Natural killer cell treated with Interleukin-12 subunit alpha and Interleukin-12 subunit beta and Interleukin-15 and Interleukin-18, amount 100 ng/mL, for 72 hours (primary cell): ENCODE results near the gene TNFSF9. TPM values are rescaled to one million over a fixed set of nuclear protein-coding genes. Genes with fewer than 3 reads are reported as not detected.
"Not testable (repeated sequence)": the region's sequence is repeated elsewhere in the genome, so short reads cannot be mapped to it uniquely, and the experiment has no call there.

Experiments
- ATAC-seq, 2 donors: fragments of 150-1000 bp; cut with Tn5 transposase in 1 of 2; sonication (Bioruptor Pico), chemical (Tn5 transposase) in 1 of 2; 2 replicates each; pipeline ENCODE4 v1.10.0; 2021
- DNase-seq: peaks from one replicate; pipeline ENCODE4 v3.0.0; 2022; ENCODE audit warnings: low spot score
- H3K27ac Mint-ChIP-seq, 2 donors: 1 replicate in 1 of 2; 2 replicates in 1 of 2; pipeline ENCODE4 v1.8.0; 2022; ENCODE audit warnings: mixed read lengths in 2 of 2, mild to moderate bottlenecking in 1 of 2, moderate library complexity in 1 of 2
- H3K27me3 Mint-ChIP-seq, 2 donors: 1 replicate in 1 of 2; 2 replicates in 1 of 2; pipeline ENCODE4 v1.8.0; 2022; ENCODE audit warnings: mixed read lengths in 2 of 2
- H3K36me3 Mint-ChIP-seq: one replicate; pipeline ENCODE4 v1.8.0; 2022; ENCODE audit warnings: mixed read lengths
- H3K4me1 Mint-ChIP-seq, 2 donors: 1 replicate in 1 of 2; 2 replicates in 1 of 2; pipeline ENCODE4 v1.8.0; 2022; ENCODE audit warnings: low read depth in 2 of 2, mixed read lengths in 2 of 2, mild to moderate bottlenecking in 1 of 2
- H3K4me3 Mint-ChIP-seq: one replicate; pipeline ENCODE4 v1.8.0; 2022; ENCODE audit warnings: mixed read lengths
- H3K9me3 Mint-ChIP-seq: 2 replicates; pipeline ENCODE4 v1.8.0; 2022; ENCODE audit warnings: mixed read lengths
- total RNA-seq, 2 donors: library from RNA; stranded (reverse); gene quantifications; one replicate each; pipeline ENCODE4 v1.2.3, GENCODE V29; 2022

Gene TNFSF9
- total RNA-seq, 2 donors from 2014 or later = 3.4 to 3.8 TPM

DNA sequence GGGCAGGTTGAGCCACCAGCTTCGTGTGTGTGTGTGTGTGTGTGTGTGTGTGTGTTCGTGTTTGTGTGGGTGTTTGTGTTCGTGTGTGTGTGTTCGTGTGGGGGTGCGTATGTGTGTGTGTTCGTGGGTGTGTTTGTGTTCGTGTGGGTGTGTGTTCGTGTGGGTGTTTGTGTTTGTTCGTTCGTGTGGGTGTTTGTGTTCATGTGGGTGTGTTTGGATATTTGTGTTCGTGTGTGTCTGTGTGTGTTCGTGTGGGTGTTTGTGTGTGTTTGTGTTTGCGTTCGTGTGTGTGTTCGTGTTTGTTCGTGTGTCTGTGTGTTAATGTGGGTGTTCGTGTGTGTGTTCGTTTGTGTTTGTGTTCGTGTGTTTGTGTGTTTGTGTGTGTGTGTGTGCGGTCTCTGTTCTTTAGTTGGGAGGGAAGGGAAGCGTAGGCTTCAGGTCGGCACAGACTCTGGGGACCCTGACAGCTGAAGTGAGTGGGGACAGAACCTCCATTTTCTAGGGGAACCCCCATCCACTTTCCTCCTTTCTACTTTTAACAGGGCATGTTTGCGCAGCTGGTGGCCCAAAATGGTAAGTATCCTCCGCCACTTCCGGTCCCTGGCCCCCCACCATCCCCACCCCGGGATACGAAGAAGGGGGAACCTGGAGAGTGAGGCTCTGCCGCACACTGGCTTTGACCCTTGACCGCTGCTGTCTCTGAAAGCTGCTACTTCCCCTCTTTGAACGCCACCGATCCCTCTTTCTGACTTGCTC, 1.6 kb downstream of the TNFSF9 start:
- H3K4me3 Mint-ChIP-seq = peak overlapping the region; percentile 67
- H3K27ac Mint-ChIP-seq = peak overlapping the region in 1 of 2 donors; percentile 0
- no peaks in the 10 kb centered on the region for H3K9me3 Mint-ChIP-seq
- peaks cover 27 to 34% of the 10 kb centered on the region in 2 donors for H3K27me3 Mint-ChIP-seq
- ATAC-seq (no peak), DNase-seq (no peak)
- peaks cover 47% of the 10 kb centered on the region in 2 donors for H3K4me1 Mint-ChIP-seq
- H3K36me3 Mint-ChIP-seq = no peaks in the 10 kb centered on the region

DNA sequence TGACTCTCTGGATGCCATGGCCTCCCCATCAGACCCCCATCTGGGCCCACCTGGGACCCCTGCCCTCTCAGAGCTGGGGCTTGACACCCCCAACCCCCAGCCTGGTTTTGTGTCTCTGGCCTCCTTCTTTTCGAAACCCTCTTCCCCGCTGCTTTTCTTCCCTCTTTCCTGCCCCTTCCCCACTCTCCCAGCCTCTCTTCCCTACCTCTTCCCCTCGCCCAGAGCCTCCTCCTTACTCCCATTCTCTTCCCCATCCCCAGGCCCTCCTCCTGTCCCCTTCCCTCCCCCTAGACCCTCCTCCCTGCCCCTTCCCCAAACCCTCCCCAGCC, 2.1 kb downstream of the TNFSF9 start:
- ATAC-seq (no peak), DNase-seq (no peak)
- Mint-ChIP-seq H3K27me3 (peaks cover 27 to 34% of the 10 kb centered on the region in 2 donors), H3K4me1 (peaks cover 47% of the 10 kb centered on the region in 2 donors), H3K36me3 (no peaks in the 10 kb centered on the region), H3K4me3 (peak overlapping the region; percentile 67), H3K9me3 (no peaks in the 10 kb centered on the region), H3K27ac (no peak overlapping the region)

DNA sequence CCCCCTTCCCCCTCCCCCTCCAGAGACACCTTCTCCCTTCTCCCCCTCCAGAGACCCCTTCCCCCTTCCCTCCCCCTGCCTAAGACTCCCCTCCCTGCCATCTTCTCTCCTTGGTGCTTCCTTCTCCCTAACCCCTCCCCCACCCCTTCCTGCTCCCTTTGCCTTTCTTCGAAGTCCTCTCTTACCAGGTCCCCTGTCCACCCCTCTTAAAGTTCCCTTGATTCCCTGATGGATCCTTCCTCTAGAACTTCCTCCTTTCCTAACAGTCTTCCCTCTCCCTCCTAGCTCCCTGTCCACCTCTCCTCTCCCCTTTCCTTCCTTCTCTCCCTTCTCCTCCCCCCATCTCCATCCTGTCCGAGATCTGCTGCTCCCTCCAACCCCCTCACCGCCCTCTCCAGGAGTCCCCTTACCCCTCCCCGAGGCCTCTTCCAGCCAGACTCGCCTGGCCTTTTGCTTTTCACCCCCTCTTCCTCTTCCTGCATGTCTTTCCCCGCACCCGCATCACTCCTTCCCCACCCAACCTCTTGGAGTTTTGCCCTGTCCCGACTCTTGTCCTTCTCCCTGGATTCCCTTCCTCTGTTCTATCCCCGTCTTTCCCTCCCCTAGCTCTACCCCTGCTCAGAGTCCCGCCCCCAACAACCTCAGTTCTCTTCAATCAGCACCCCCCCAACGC, 3.1 kb downstream of the TNFSF9 start:
- no peak for DNase-seq
- Mint-ChIP-seq H3K36me3 (no peaks in the 10 kb centered on the region), H3K27ac (no peak overlapping the region), H3K4me3 (no peak overlapping the region), H3K9me3 (no peaks in the 10 kb centered on the region), H3K27me3 (peaks cover 27 to 34% of the 10 kb centered on the region in 2 donors), H3K4me1 (peaks cover 47% of the 10 kb centered on the region in 2 donors)
- ATAC-seq = no peak

DNA sequence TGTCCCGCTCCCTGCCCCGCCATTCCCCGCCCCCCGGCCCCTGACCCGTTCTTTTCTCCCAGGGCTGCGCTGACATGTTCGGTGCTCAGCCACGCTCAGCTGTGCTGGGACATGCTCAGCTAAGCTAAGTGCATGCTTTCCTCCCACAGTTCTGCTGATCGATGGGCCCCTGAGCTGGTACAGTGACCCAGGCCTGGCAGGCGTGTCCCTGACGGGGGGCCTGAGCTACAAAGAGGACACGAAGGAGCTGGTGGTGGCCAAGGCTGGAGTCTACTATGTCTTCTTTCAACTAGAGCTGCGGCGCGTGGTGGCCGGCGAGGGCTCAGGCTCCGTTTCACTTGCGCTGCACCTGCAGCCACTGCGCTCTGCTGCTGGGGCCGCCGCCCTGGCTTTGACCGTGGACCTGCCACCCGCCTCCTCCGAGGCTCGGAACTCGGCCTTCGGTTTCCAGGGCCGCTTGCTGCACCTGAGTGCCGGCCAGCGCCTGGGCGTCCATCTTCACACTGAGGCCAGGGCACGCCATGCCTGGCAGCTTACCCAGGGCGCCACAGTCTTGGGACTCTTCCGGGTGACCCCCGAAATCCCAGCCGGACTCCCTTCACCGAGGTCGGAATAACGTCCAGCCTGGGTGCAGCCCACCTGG, 3.7 kb downstream of the TNFSF9 start:
- DNase-seq = no peak
- Mint-ChIP-seq H3K27ac (no peak overlapping the region), H3K9me3 (no peaks in the 10 kb centered on the region), H3K36me3 (no peaks in the 10 kb centered on the region), H3K4me3 (no peak overlapping the region), H3K4me1 (peaks cover 42 to 44% of the 10 kb centered on the region in 2 donors), H3K27me3 (peaks cover 23 to 28% of the 10 kb centered on the region in 2 donors)
- ATAC-seq = no peak

GRCh38 chr19:6535558-6536137, 4.8 kb downstream of the TNFSF9 start:
- H3K4me1 Mint-ChIP-seq = peaks cover 31 to 33% of the 10 kb centered on the region in 2 donors
- peaks cover 12 to 17% of the 10 kb centered on the region in 2 donors for H3K27me3 Mint-ChIP-seq
- no peak for ATAC-seq
- no peak for DNase-seq
- H3K27ac Mint-ChIP-seq = peak overlapping the region; percentile 51 to 58
- no peak overlapping the region for H3K4me3 Mint-ChIP-seq
- no peaks in the 10 kb centered on the region for H3K36me3 Mint-ChIP-seq
- H3K9me3 Mint-ChIP-seq = no peaks in the 10 kb centered on the region

DNA sequence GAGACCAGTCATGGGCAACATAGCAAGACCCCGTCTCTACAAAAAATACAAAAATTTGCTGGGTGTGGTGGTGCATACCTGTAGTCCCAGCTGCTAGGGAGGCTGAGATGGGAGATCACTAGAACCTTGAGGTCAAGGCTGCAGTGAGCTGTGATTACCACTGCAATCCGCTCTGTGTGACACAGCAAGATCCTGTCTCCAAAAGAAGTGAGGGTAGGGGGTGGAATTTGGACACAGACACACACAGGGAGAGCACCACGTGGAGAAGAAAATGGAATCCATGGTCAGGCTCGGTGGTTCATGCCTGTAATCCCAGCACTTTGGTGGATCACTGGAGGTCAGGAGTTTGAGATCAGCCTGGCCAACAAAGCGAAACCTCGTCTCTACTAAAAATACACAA, 8.7 kb downstream of the TNFSF9 start:
- no peaks in the 10 kb centered on the region for H3K27me3 Mint-ChIP-seq
- H3K27ac Mint-ChIP-seq = no peak overlapping the region
- H3K36me3 Mint-ChIP-seq = no peaks in the 10 kb centered on the region
- ATAC-seq (no peak), DNase-seq (no peak)
- no peak overlapping the region for H3K4me3 Mint-ChIP-seq
- H3K4me1 Mint-ChIP-seq = peaks cover 19 to 32% of the 10 kb centered on the region in 2 donors
- H3K9me3 Mint-ChIP-seq = no peaks in the 10 kb centered on the region

DNA sequence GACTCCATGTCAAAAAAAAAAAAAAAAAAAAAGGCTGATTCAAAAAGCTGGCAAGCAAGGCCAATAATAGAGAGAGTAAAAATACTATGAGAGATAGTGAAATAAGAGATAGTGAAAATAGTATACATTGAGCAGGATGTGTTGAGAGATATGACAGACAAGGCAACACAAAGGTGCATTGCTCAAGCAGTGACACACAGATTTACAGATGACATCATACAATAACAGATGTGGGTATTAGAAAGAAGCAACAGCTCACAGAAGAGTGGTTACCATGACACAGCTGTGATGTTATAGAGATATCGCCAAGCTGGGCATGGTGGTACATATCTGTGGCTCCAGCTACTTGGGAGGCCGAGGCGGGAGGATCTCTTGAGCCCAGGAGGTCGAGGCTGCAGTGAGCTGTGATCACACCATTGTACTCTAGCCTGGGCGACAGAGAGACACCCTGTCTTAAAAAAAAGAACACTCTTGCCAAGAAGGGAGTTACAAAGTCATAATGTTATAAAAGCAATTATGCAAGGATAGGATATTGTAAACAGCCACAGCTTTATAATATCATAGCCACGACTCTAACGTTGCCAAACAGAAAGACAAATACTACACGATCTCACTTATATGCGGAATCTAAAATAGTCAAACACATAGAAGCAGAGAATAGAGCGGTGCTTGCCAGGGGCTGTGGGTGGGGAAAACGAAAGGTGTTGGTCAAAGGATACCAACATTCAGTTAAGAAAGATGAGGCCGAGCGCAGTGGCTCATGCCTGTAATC, 10.3 kb downstream of the TNFSF9 start:
- DNase-seq = no peak
- H3K4me1 Mint-ChIP-seq = peaks cover 11 to 26% of the 10 kb centered on the region in 2 donors
- no peak overlapping the region for H3K4me3 Mint-ChIP-seq

DNA sequence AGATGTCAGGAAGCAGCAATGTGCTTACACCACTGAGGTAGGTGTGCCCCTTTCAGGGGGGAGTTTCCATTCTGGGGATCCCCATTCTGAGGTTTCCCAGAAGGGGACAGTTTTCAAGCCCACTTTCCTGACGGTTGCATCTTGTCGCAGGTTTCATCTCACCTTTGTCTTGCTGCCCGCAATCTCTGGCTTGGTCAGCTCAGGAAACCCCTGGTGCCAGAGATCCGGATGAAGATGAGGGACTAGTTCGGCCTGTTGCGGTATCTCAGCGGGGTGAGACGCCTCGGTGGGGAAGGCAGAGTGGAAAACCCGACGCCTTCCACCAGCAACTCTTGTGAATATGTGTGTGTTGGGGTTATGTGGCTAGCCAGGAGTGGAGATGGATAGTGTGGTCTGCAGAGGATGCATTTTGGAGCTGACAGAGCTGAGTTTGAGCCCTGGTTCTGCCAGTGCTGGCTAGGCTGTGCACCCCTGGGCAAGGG, 13.1 kb downstream of the TNFSF9 start:
- Mint-ChIP-seq H3K27ac (peak overlapping the region in 1 of 2 donors; percentile 65), H3K36me3 (no peaks in the 10 kb centered on the region), H3K27me3 (no peaks in the 10 kb centered on the region), H3K4me3 (peak overlapping the region; percentile 16), H3K4me1 (peaks cover 13 to 27% of the 10 kb centered on the region in 2 donors), H3K9me3 (no peaks in the 10 kb centered on the region)
- DNase-seq = peak; percentile 72
- peak; percentile 72 to 73 for ATAC-seq

More for the DNA sequence above, 10.3 kb downstream of the TNFSF9 start:
- Mint-ChIP-seq H3K36me3 (no peaks in the 10 kb centered on the region), H3K9me3 (no peaks in the 10 kb centered on the region), H3K27me3 (no peaks in the 10 kb centered on the region), H3K27ac (peak overlapping the region in 1 of 2 donors; percentile 83)
- ATAC-seq = peak; percentile 25 to 41

DNA sequence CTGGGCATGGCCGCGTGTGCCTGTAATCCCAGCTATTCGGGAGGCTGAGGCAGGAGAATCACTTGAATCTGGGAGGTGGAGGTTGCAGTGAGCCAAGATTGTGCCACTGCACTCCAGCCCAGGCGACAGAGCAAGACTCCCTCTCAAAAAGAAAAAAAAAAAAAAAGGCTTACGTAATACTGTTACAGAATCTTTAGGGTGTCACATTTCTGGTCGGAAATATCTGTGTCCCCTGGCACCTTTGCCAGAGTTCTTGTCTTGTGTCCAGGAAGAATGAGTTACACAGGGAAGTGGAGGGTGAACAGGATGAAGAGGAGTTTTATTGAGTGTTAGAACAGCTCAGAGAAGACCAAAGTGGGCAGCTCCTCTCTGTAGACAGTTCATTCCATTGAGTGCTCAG, 19.9 kb downstream of the TNFSF9 start:
- H3K4me1 Mint-ChIP-seq = peaks cover 13 to 24% of the 10 kb centered on the region in 2 donors
- not testable (repeated sequence) for H3K27me3 Mint-ChIP-seq, H3K36me3 Mint-ChIP-seq, ATAC-seq, H3K27ac Mint-ChIP-seq, H3K4me3 Mint-ChIP-seq, H3K9me3 Mint-ChIP-seq, DNase-seq

GRCh38 chr19:6551091-6551490, 20.3 kb downstream of the TNFSF9 start:
- no peak for DNase-seq
- Mint-ChIP-seq H3K36me3 (no peaks in the 10 kb centered on the region), H3K27me3 (no peaks in the 10 kb centered on the region), H3K4me1 (peaks cover 13 to 24% of the 10 kb centered on the region in 2 donors), H3K9me3 (no peaks in the 10 kb centered on the region), H3K27ac (no peak overlapping the region), H3K4me3 (no peak overlapping the region)
- ATAC-seq = no peak

- H3K9me3 Mint-ChIP-seq = no peaks in the 10 kb centered on the region
- peaks cover 11 to 19% of the 10 kb centered on the region in 2 donors for H3K4me1 Mint-ChIP-seq
- DNase-seq (peak; percentile 86), ATAC-seq (peak; percentile 90 to 92)
- H3K27me3 Mint-ChIP-seq = no peaks in the 10 kb centered on the region
- no peak overlapping the region for H3K27ac Mint-ChIP-seq
- no peaks in the 10 kb centered on the region for H3K36me3 Mint-ChIP-seq
- no peak overlapping the region for H3K4me3 Mint-ChIP-seq
Observed at GRCh38 chr19:6551607-6552450, 21.0 kb downstream of the TNFSF9 start.

GRCh38 chr19:6556043-6556449, 25.2 kb downstream of the TNFSF9 start:
- H3K4me3 Mint-ChIP-seq = no peak overlapping the region
- H3K27ac Mint-ChIP-seq = no peak overlapping the region
- no peaks in the 10 kb centered on the region for H3K27me3 Mint-ChIP-seq
- H3K4me1 Mint-ChIP-seq = peaks cover 6 to 12% of the 10 kb centered on the region in 2 donors
- ATAC-seq = no peak
- H3K36me3 Mint-ChIP-seq = no peaks in the 10 kb centered on the region
- H3K9me3 Mint-ChIP-seq = no peaks in the 10 kb centered on the region
- DNase-seq = no peak
